GM23248 (cell line): ENCODE measurements around the gene PGBD5.

ENCODE experiments used
- EZH2 ChIP-seq: fragments of 200-600 bp; sonication (generic); IDR thresholded peaks from 2 replicates; pipeline ENCODE4 v1.6.1; 2018; ENCODE audit warnings: antibody characterized with exemption, mild to moderate bottlenecking; ENCODE audit not compliant: insufficient read depth, poor library complexity, severe bottlenecking
- EZH2phosphoT487 ChIP-seq: fragments of 200-600 bp; sonication (generic); IDR thresholded peaks from 2 replicates; pipeline ENCODE4 v1.6.1; 2018; ENCODE audit warnings: antibody characterized with exemption, moderate library complexity, mild to moderate bottlenecking, low read depth; ENCODE audit not compliant: insufficient read depth

- TF ChIP-seq EZH2 (no peak), EZH2phosphoT487 (no peak)
These were observed 46.7 kb downstream of the PGBD5 start for GRCh38 chr1:230379462-230379861.
